ENCODE measurements around the gene B3GNT9. TPM values are rescaled to one million over a fixed set of nuclear protein-coding genes. Genes with fewer than 3 reads are reported as not detected.

B3GNT9 gene
- total RNA-seq, 1 donor: 42.4 TPM

GRCh38 chr16:67191411-67191994 lies 40.7 kb upstream of the B3GNT9 start:
- TF ChIP-seq CTCF (IDR thresholded peaks at IDR 0.05; ENCODE audit: insufficient read depth, low read length): no peak
- no peak for DNase-seq (ENCODE audit: low read depth)
- H3K4me3 ChIP-seq (ENCODE audit: low read depth, low read length): peak overlapping the region; percentile 60

DNA sequence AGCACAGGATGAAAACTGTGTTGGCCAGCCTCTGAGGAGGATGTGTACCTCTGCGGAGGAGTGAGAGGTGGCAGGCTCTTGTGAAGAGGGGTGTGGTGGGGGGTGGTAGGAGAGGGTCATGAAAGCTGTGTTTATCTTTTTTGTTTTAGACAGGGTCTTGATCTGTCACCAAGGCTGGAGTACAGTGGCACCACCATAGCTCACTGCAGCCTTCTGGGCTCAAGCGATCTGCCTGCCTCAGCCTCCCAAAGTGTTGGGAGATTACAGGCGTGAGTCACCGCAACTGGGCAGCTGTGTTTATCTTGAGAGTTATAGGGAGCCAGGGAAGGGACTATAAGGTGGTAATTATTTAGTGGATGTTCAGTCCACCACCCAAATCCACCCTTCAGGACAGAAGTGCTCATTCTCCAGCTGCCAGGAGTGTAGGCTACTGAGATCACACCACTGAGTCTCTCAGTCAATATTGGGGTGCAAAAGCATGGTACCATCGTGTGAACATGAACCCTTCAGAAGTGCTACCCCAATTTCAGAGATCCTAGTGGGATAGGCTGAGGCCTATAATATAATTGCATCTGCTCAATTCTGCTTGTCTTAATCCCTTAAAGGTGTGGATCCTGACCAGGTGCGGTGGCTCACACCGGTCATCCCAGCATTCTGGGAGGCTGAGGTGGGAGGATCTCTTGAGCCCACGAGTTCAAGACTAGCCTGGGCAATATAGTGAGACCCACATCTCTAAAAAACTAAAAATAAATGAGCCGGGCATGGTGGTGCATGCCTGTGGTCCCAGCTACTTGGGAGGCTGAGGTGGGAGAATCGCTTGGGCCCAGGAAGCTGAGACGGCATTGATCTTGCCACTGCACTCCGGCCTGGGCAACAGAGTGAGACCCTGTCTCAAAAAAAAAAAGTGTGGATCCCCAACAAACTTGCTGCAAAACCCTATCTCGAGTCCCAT lies 39.9 kb upstream of the B3GNT9 start:
- no peak overlapping the region for H3K4me3 ChIP-seq (ENCODE audit: low read depth, low read length)
- no peak for TF ChIP-seq CTCF (IDR thresholded peaks at IDR 0.05; ENCODE audit: insufficient read depth, low read length)
- DNase-seq (ENCODE audit: low read depth): peak; percentile 24

- no peak for DNase-seq (ENCODE audit: low read depth)
- H3K4me3 ChIP-seq (ENCODE audit: low read depth, low read length): no peak within 1 kb of the TSS
- no peak for TF ChIP-seq CTCF (IDR thresholded peaks at IDR 0.05; ENCODE audit: insufficient read depth, low read length)
Observed at GRCh38 chr16:67190041-67190440, 39.2 kb upstream of the B3GNT9 start, which contains the start of gene EXOC3L1. Gene EXOC3L1 (minus strand): TSS chr16:67190136. CDS start chr16:67189676, 460 bp downstream.

DNA sequence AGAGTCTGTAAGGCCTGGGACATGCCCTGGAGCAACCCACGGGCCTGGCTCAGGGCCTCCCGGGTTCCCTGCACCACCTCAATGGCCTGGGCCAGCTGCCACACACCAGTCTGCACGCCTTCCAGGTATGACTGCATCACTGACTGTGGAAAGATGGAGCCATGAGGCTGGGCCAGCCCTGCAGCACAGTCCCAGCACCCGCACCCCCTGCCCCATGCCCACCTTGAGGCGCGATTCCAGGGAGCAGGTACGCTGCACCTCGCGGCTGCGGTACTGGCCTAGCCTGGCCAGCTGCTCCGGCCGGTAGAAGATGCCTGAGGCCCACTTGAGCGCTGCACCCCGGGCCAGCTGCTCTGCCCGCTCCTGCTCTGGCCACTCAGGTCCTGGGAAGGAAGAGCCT lies 38.0 kb upstream of the B3GNT9 start:
- no peak overlapping the region for H3K4me3 ChIP-seq (ENCODE audit: low read depth, low read length)
- TF ChIP-seq CTCF (IDR thresholded peaks at IDR 0.05; ENCODE audit: insufficient read depth, low read length): no peak
- DNase-seq (ENCODE audit: low read depth): no peak

- TF ChIP-seq CTCF (IDR thresholded peaks at IDR 0.05; ENCODE audit: insufficient read depth, low read length): no peak
- DNase-seq (ENCODE audit: low read depth): no peak
- no peak overlapping the region for H3K4me3 ChIP-seq (ENCODE audit: low read depth, low read length)
Observed at GRCh38 chr16:67188323-67188722, 37.5 kb upstream of the B3GNT9 start.

DNA sequence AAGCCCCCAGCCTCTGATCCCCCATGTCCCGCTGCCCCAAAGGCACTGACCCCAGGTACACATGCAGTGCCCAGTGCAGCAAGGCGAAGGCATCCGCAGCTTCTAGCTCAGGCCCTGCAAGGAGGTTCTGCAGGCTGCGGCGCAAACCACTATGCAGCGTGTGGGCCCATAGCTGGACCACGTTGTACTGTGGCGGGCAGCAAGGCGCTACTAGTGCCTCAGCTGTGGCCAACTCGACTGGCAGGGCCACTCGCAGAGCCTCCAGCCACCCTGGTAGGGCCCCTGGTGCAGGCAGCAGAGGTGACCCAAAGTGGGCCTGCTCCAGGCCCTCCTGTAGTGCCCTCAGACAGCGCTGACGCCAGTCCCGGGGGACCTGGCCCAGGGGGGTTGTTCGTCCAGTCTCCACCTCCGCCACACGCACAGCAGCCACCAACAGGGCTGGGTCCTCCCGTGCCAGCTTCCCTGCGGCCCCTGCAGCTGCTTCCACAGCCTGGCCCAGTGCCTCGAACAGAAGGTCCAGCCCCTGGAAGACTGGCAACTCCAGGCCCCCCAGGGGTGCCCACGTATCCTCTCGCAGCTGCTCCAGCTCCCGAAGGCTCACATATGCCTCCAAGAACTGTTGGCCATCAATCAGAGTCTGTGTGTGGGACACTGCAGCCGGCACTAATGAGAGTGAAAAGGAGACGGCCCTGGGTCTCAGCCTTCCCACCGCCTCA lies 36.5 kb upstream of the B3GNT9 start:
- no peak for DNase-seq (ENCODE audit: low read depth)
- no peak for TF ChIP-seq CTCF (IDR thresholded peaks at IDR 0.05; ENCODE audit: insufficient read depth, low read length)
- no peak overlapping the region for H3K4me3 ChIP-seq (ENCODE audit: low read depth, low read length)
